ENCODE data around the gene RGS6. TPM values are rescaled to one million over a fixed set of nuclear protein-coding genes. Genes with fewer than 3 reads are reported as not detected.

RGS6 gene
- total and polyA plus RNA-seq, 2 donors (not counting 1 experiment from before 2014, with no cell fraction given), result not detected

GRCh38 chr14:72311516-72311915 lies 379.3 kb downstream of the RGS6 start:
- Histone ChIP-seq H3K9me3 (ENCODE audit: control insufficient read depth, insufficient read depth, low read depth, low read length) (no peaks in the 10 kb centered on the region), H3K27ac (ENCODE audit: insufficient read depth, low read length) (no peak overlapping the region), H3K4me1 (ENCODE audit: control insufficient read depth, extremely low read depth, insufficient read depth, low read length) (no peaks in the 10 kb centered on the region), H2AFZ (ENCODE audit: low read length) (no peak overlapping the region), H3K79me2 (ENCODE audit: control insufficient read depth, insufficient read depth, low read length) (no peaks in the 10 kb centered on the region), H3K36me3 (ENCODE audit: control insufficient read depth, insufficient read depth, low read length) (no peaks in the 10 kb centered on the region), H4K20me1 (ENCODE audit: control insufficient read depth, extremely low read depth, insufficient read depth, low read length) (no peaks in the 10 kb centered on the region), H3K9ac (ENCODE audit: insufficient read depth, low read length) (no peak overlapping the region), H3K4me3 (replicated peaks in 1 of 4; ENCODE audit: control extremely low read depth in 1 of 4, insufficient read depth in 1 of 4, low read depth in 3 of 4, low read length in 4 of 4) (no peak overlapping the region), H3K27me3 (ENCODE audit: control insufficient read depth, insufficient read depth, low read length) (no peaks in the 10 kb centered on the region), H3K4me2 (ENCODE audit: extremely low read depth, insufficient read depth, low read length) (no peak overlapping the region)
- DNase-seq (ENCODE audit: low read depth in 2 of 2), result no peak
- TF ChIP-seq CTCF (conservative IDR thresholded peaks at IDR 0.05 in 1 of 2, IDR thresholded peaks at IDR 0.05 in 1 of 2; ENCODE audit: low read depth in 1 of 2, low read length in 2 of 2), result no peak
- no peak for TF ChIP-seq EZH2 (IDR thresholded peaks at IDR 0.05; ENCODE audit: low read length, missing control alignments)

GRCh38 chr14:72314808-72315435 lies 382.7 kb downstream of the RGS6 start:
- Histone ChIP-seq H3K4me3 (replicated peaks in 1 of 4; ENCODE audit: control extremely low read depth in 1 of 4, insufficient read depth in 1 of 4, low read depth in 3 of 4, low read length in 4 of 4) (no peak overlapping the region), H3K79me2 (ENCODE audit: control insufficient read depth, insufficient read depth, low read length) (no peaks in the 10 kb centered on the region), H4K20me1 (ENCODE audit: control insufficient read depth, extremely low read depth, insufficient read depth, low read length) (no peaks in the 10 kb centered on the region), H2AFZ (ENCODE audit: low read length) (no peak overlapping the region), H3K27me3 (ENCODE audit: control insufficient read depth, insufficient read depth, low read length) (no peaks in the 10 kb centered on the region), H3K9me3 (ENCODE audit: control insufficient read depth, insufficient read depth, low read depth, low read length) (no peaks in the 10 kb centered on the region), H3K36me3 (ENCODE audit: control insufficient read depth, insufficient read depth, low read length) (no peaks in the 10 kb centered on the region), H3K27ac (ENCODE audit: insufficient read depth, low read length) (no peak overlapping the region), H3K4me2 (ENCODE audit: extremely low read depth, insufficient read depth, low read length) (no peak overlapping the region), H3K9ac (ENCODE audit: insufficient read depth, low read length) (no peak overlapping the region), H3K4me1 (ENCODE audit: control insufficient read depth, extremely low read depth, insufficient read depth, low read length) (no peaks in the 10 kb centered on the region)
- no peak for DNase-seq (ENCODE audit: low read depth in 2 of 2)
- TF ChIP-seq EZH2 (IDR thresholded peaks at IDR 0.05; ENCODE audit: low read length, missing control alignments) (no peak), CTCF (conservative IDR thresholded peaks at IDR 0.05 in 1 of 2, IDR thresholded peaks at IDR 0.05 in 1 of 2; ENCODE audit: low read depth in 1 of 2, low read length in 2 of 2) (no peak)

GRCh38 chr14:72315714-72316113 lies 383.5 kb downstream of the RGS6 start:
- H3K79me2 ChIP-seq (ENCODE audit: control insufficient read depth, insufficient read depth, low read length), result no peaks in the 10 kb centered on the region
- H3K27ac ChIP-seq (ENCODE audit: insufficient read depth, low read length), result no peak overlapping the region
- H3K36me3 ChIP-seq (ENCODE audit: control insufficient read depth, insufficient read depth, low read length), result no peaks in the 10 kb centered on the region
- no peak overlapping the region for H3K9ac ChIP-seq (ENCODE audit: insufficient read depth, low read length)
- H3K27me3 ChIP-seq (ENCODE audit: control insufficient read depth, insufficient read depth, low read length), result no peaks in the 10 kb centered on the region
- H4K20me1 ChIP-seq (ENCODE audit: control insufficient read depth, extremely low read depth, insufficient read depth, low read length), result no peaks in the 10 kb centered on the region
- no peaks in the 10 kb centered on the region for H3K9me3 ChIP-seq (ENCODE audit: control insufficient read depth, insufficient read depth, low read depth, low read length)
- H2AFZ ChIP-seq (ENCODE audit: low read length), result no peak overlapping the region
- H3K4me1 ChIP-seq (ENCODE audit: control insufficient read depth, extremely low read depth, insufficient read depth, low read length), result no peaks in the 10 kb centered on the region
- H3K4me2 ChIP-seq (ENCODE audit: extremely low read depth, insufficient read depth, low read length), result no peak overlapping the region
- no peak for DNase-seq (ENCODE audit: low read depth in 2 of 2)
- TF ChIP-seq CTCF (conservative IDR thresholded peaks at IDR 0.05 in 1 of 2, IDR thresholded peaks at IDR 0.05 in 1 of 2; ENCODE audit: low read depth in 1 of 2, low read length in 2 of 2) (no peak), EZH2 (IDR thresholded peaks at IDR 0.05; ENCODE audit: low read length, missing control alignments) (no peak)
- no peak overlapping the region for H3K4me3 ChIP-seq (replicated peaks in 1 of 4; ENCODE audit: control extremely low read depth in 1 of 4, insufficient read depth in 1 of 4, low read depth in 3 of 4, low read length in 4 of 4)

Data from fibroblast of lung (primary cell).